ENCODE data around the gene HS6ST1. TPM values are rescaled to one million over a fixed set of nuclear protein-coding genes. Genes with fewer than 3 reads are reported as not detected.

The HS6ST1 gene
- total and polyA plus RNA-seq, 4 donors, result 17.9 to 31.9 (median 25.4) TPM

- no peaks in the 10 kb centered on the region for H3K36me3 ChIP-seq (ENCODE audit: control insufficient read depth in 4 of 4, insufficient read depth in 3 of 4, low read depth in 1 of 4, low read length in 3 of 4)
- H3K9ac ChIP-seq (ENCODE audit: low read depth in 1 of 2, low read length in 2 of 2), result no peak overlapping the region
- H3K27ac ChIP-seq (ENCODE audit: low read depth in 1 of 2, low read length in 2 of 2), result no peak overlapping the region
- peaks cover 0 to 6% (median 0%) of the 10 kb centered on the region in 4 donors for H3K9me3 ChIP-seq (ENCODE audit: control insufficient read depth in 4 of 4, low read length in 3 of 4)
- WGBS, result 93% methylated on average over 3 of the region's 3 CpGs
- no peak overlapping the region for H3K4me3 ChIP-seq (ENCODE audit: low read depth in 1 of 3, low read length in 3 of 3)
- no peak for DNase-seq (ENCODE audit: low spot score)
- no peaks in the 10 kb centered on the region for H3K27me3 ChIP-seq (ENCODE audit: control insufficient read depth in 4 of 4, insufficient read depth in 4 of 4, low read length in 3 of 4)
- H3K4me1 ChIP-seq (ENCODE audit: control insufficient read depth in 4 of 4, insufficient read depth in 4 of 4, low read length in 3 of 4), result no peaks in the 10 kb centered on the region
- TF ChIP-seq ATF3 (IDR thresholded peaks at IDR 0.05) (no peak), NR2F2 (IDR thresholded peaks at IDR 0.05) (no peak), TAF1 (conservative IDR thresholded peaks at IDR 0.05) (no peak), GABPA (IDR thresholded peaks at IDR 0.05 in 1 of 2, conservative IDR thresholded peaks at IDR 0.05 in 1 of 2) (no peak), RXRA (IDR thresholded peaks at IDR 0.05) (no peak), RAD21 (IDR thresholded peaks at IDR 0.05) (no peak), SP1 (IDR thresholded peaks at IDR 0.05) (no peak), MAX (IDR thresholded peaks at IDR 0.05) (no peak), HNF4A (conservative IDR thresholded peaks at IDR 0.05) (no peak), FOXA1 (IDR thresholded peaks at IDR 0.05) (no peak)
Measured at GRCh38 chr2:128341621-128342020, 23.0 kb upstream of the HS6ST1 start.

- 94% methylated on average over 2 of the region's 2 CpGs for WGBS
- no peaks in the 10 kb centered on the region for H3K4me1 ChIP-seq (ENCODE audit: control insufficient read depth in 4 of 4, insufficient read depth in 4 of 4, low read length in 3 of 4)
Measured at GRCh38 chr2:128332091-128332634, 13.5 kb upstream of the HS6ST1 start.

GRCh38 chr2:128330583-128330982 lies 11.9 kb upstream of the HS6ST1 start:
- WGBS, result over 99% methylated on average over 5 of the region's 5 CpGs
- H3K27ac ChIP-seq (ENCODE audit: low read depth in 1 of 2, low read length in 2 of 2), result no peak overlapping the region
- no peak overlapping the region for H3K9ac ChIP-seq (ENCODE audit: low read depth in 1 of 2, low read length in 2 of 2)
- no peak for DNase-seq (ENCODE audit: low spot score)
- H3K4me3 ChIP-seq (ENCODE audit: low read depth in 1 of 3, low read length in 3 of 3), result no peak overlapping the region
- H3K36me3 ChIP-seq (ENCODE audit: control insufficient read depth in 4 of 4, insufficient read depth in 3 of 4, low read depth in 1 of 4, low read length in 3 of 4), result peaks cover 0 to 2% (median 0%) of the 10 kb centered on the region in 4 donors
- H3K4me1 ChIP-seq (ENCODE audit: control insufficient read depth in 4 of 4, insufficient read depth in 4 of 4, low read length in 3 of 4), result peaks cover 0 to 6% (median 5%) of the 10 kb centered on the region in 4 donors
- H3K27me3 ChIP-seq (ENCODE audit: control insufficient read depth in 4 of 4, insufficient read depth in 4 of 4, low read length in 3 of 4), result no peaks in the 10 kb centered on the region
- H3K9me3 ChIP-seq (ENCODE audit: control insufficient read depth in 4 of 4, low read length in 3 of 4), result peaks cover 3 to 7% (median 4%) of the 10 kb centered on the region in 4 donors
- TF ChIP-seq YY1 (IDR thresholded peaks at IDR 0.05) (no peak), FOXA1 (IDR thresholded peaks at IDR 0.05) (no peak), HNF4G (IDR thresholded peaks at IDR 0.05) (no peak), JUND (IDR thresholded peaks at IDR 0.05) (no peak), TAF1 (conservative IDR thresholded peaks at IDR 0.05) (no peak), NR2F2 (IDR thresholded peaks at IDR 0.05) (no peak), GABPA (IDR thresholded peaks at IDR 0.05 in 1 of 2, conservative IDR thresholded peaks at IDR 0.05 in 1 of 2) (no peak), CTCF (IDR thresholded peaks at IDR 0.05; ENCODE audit: low read depth, low read length, missing input control) (no peak), EGR1 (IDR thresholded peaks at IDR 0.05; ENCODE audit: low read depth in 2 of 2) (no peak), RAD21 (IDR thresholded peaks at IDR 0.05) (no peak), FOXA2 (IDR thresholded peaks at IDR 0.05) (no peak), RXRA (IDR thresholded peaks at IDR 0.05) (no peak), MAX (IDR thresholded peaks at IDR 0.05) (no peak), HNF4A (conservative IDR thresholded peaks at IDR 0.05) (no peak), ATF3 (IDR thresholded peaks at IDR 0.05) (no peak), ZBTB33 (IDR thresholded peaks at IDR 0.05) (no peak), SP1 (IDR thresholded peaks at IDR 0.05) (no peak)

More at GRCh38 chr2:128332091-128332634, 13.5 kb upstream of the HS6ST1 start:
- TF ChIP-seq EGR1 (IDR thresholded peaks at IDR 0.05; ENCODE audit: low read depth in 2 of 2) (no peak), ZBTB33 (IDR thresholded peaks at IDR 0.05) (no peak), YY1 (IDR thresholded peaks at IDR 0.05) (no peak)
- Histone ChIP-seq H3K9ac (ENCODE audit: low read depth in 1 of 2, low read length in 2 of 2) (no peak overlapping the region), H3K4me3 (ENCODE audit: low read depth in 1 of 3, low read length in 3 of 3) (no peak overlapping the region), H3K36me3 (ENCODE audit: control insufficient read depth in 4 of 4, insufficient read depth in 3 of 4, low read depth in 1 of 4, low read length in 3 of 4) (peaks cover 0 to 2% (median 0%) of the 10 kb centered on the region in 4 donors), H3K27me3 (ENCODE audit: control insufficient read depth in 4 of 4, insufficient read depth in 4 of 4, low read length in 3 of 4) (no peaks in the 10 kb centered on the region), H3K9me3 (ENCODE audit: control insufficient read depth in 4 of 4, low read length in 3 of 4) (peaks cover 3 to 7% (median 4%) of the 10 kb centered on the region in 4 donors), H3K27ac (ENCODE audit: low read depth in 1 of 2, low read length in 2 of 2) (no peak overlapping the region)
- no peak for DNase-seq (ENCODE audit: low spot score)
